Liver (tissue), 9 donors: Measurements from ENCODE around the gene DEXI. TPM values are rescaled to one million over a fixed set of nuclear protein-coding genes. Genes with fewer than 3 reads are reported as not detected.

ENCODE experiments used
- DNase-seq: peaks from one replicate; pipeline ENCODE4 v3.0.0-alpha.2; 2017; ENCODE audit warnings: low spot score
- H3K27ac ChIP-seq, 2 donors: one replicate each; pipeline ENCODE4 v1.7.0; 2013; ENCODE audit warnings: inconsistent platforms in 2 of 2, low read length in 2 of 2, control low read depth in 1 of 2, low read depth in 1 of 2, mild to moderate bottlenecking in 1 of 2
- H3K27me3 ChIP-seq, 4 donors: one replicate each; pipeline versions ENCODE4 v1.6.1 to v1.7.0; 2013; ENCODE audit warnings: low read length in 3 of 4, inconsistent platforms in 1 of 4, mild to moderate bottlenecking in 1 of 4, moderate library complexity in 1 of 4; ENCODE audit not compliant: control insufficient read depth in 4 of 4, insufficient read depth in 4 of 4
- H3K36me3 ChIP-seq, 4 donors: one replicate each; pipeline versions ENCODE4 v1.6.1 to v1.7.0; 2013; ENCODE audit warnings: low read length in 3 of 4, mild to moderate bottlenecking in 3 of 4, low read depth in 1 of 4, moderate library complexity in 1 of 4; ENCODE audit not compliant: control insufficient read depth in 4 of 4, insufficient read depth in 3 of 4
- H3K4me1 ChIP-seq, 4 donors: one replicate each; pipeline versions ENCODE4 v1.6.1 to v1.7.0; 2013; ENCODE audit warnings: low read length in 3 of 4, mild to moderate bottlenecking in 3 of 4, moderate library complexity in 1 of 4; ENCODE audit not compliant: control insufficient read depth in 4 of 4, insufficient read depth in 4 of 4
- H3K4me3 ChIP-seq, 3 donors: one replicate each; pipeline versions ENCODE4 v1.6.1 to v1.7.0; 2013; ENCODE audit warnings: low read length in 3 of 3, control low read depth in 1 of 3, low read depth in 1 of 3, mild to moderate bottlenecking in 1 of 3
- H3K9ac ChIP-seq, 2 donors: one replicate each; pipeline ENCODE4 v1.7.0; 2013; ENCODE audit warnings: low read length in 2 of 2, mild to moderate bottlenecking in 2 of 2, moderate library complexity in 2 of 2, control low read depth in 1 of 2, low read depth in 1 of 2
- H3K9me3 ChIP-seq, 4 donors: one replicate each; pipeline versions ENCODE4 v1.6.1 to v1.7.0; 2013; ENCODE audit warnings: low read length in 3 of 4; ENCODE audit not compliant: control insufficient read depth in 4 of 4
- ATF3 ChIP-seq: IDR thresholded peaks from 2 replicates; pipeline ENCODE4 v1.6.1; 2016; ENCODE audit warnings: antibody characterized with exemption
- CTCF ChIP-seq: fragments of 150-350 bp; IDR thresholded peaks from 2 replicates; pipeline ENCODE4 v1.5.1; 2017; ENCODE audit warnings: improper control_type of control experiment, low read depth, low read length; ENCODE audit not compliant: missing input control
- EGR1 ChIP-seq, 2 donors: IDR thresholded peaks; 2 replicates each; pipeline ENCODE4 v1.6.1; 2016 to 2018; ENCODE audit warnings: antibody characterized with exemption in 2 of 2, low read depth in 2 of 2
- FOXA1 ChIP-seq: IDR thresholded peaks from 2 replicates; pipeline ENCODE4 v1.6.1; 2016; ENCODE audit warnings: antibody characterized with exemption
- FOXA2 ChIP-seq: IDR thresholded peaks from 2 replicates; pipeline ENCODE4 v1.6.1; 2016; ENCODE audit warnings: antibody characterized with exemption
- HNF4A ChIP-seq, 2 donors: conservative IDR thresholded peaks; 2 replicates each; pipeline ENCODE4 v1.6.1; 2016; ENCODE audit warnings: antibody characterized with exemption in 2 of 2, mild to moderate bottlenecking in 2 of 2
- HNF4G ChIP-seq: IDR thresholded peaks from 2 replicates; pipeline ENCODE4 v1.6.1; 2016; ENCODE audit warnings: antibody characterized with exemption
- JUND ChIP-seq, 2 donors: IDR thresholded peaks; 2 replicates each; pipeline ENCODE4 v1.6.1; 2016; ENCODE audit warnings: antibody characterized with exemption in 2 of 2
- MAX ChIP-seq: IDR thresholded peaks from 2 replicates; pipeline ENCODE4 v1.6.1; 2016; ENCODE audit warnings: antibody characterized with exemption
- RAD21 ChIP-seq, 2 donors: IDR thresholded peaks; 2 replicates each; pipeline ENCODE4 v1.6.1; 2016; ENCODE audit warnings: antibody characterized with exemption in 2 of 2, mild to moderate bottlenecking in 2 of 2
- TAF1 ChIP-seq: conservative IDR thresholded peaks from 2 replicates; pipeline ENCODE4 v1.6.1; 2016; ENCODE audit warnings: antibody characterized with exemption, mild to moderate bottlenecking
- YY1 ChIP-seq: IDR thresholded peaks from 2 replicates; pipeline ENCODE4 v1.6.1; 2016; ENCODE audit warnings: antibody characterized with exemption, mild to moderate bottlenecking
- ZBTB33 ChIP-seq: IDR thresholded peaks from 2 replicates; pipeline ENCODE4 v1.6.1; 2016; ENCODE audit warnings: antibody characterized with exemption
- WGBS: extraction: QIAGEN DNeasy Blood & Tissue Kit; methylation state at CpG from one replicate; pipeline ENCODE4 v1.1.7; 2013; 5-methylcytosine and 5-hydroxymethylcytosine counted together
- polyA plus RNA-seq, 2 donors: library from polyadenylated mRNA; stranded (reverse) in 1 of 2; unstranded in 1 of 2; fragments of 200-250 nt in 1 of 2; fragments of >200 nt in 1 of 2; fragmentation: Nextera tagmentation in 1 of 2; extraction: Ambion mirVana in 1 of 2; gene quantifications; one replicate each; pipeline versions ENCODE4 v1.2.1 to v1.2.3, GENCODE V29; 2013 to 2015
- total RNA-seq, 2 donors: library from RNA; depleted of rRNA; stranded (reverse); fragments of >200 nt; gene quantifications; one replicate each; pipeline ENCODE4 v1.2.3, GENCODE V29; 2014
- TF ChIP-seq, protein P1 (sequence below): IDR thresholded peaks from 2 replicates; pipeline ENCODE4 v1.6.1; 2016; ENCODE audit warnings: antibody characterized with exemption, mild to moderate bottlenecking
- donor health status: healthy.
- donor health status: healthy.
- donor health status: healthy.
- donor health status: healthy.
- donor health status: healthy.

Gene DEXI
- total and polyA plus RNA-seq, 4 donors, result 13.6 to 69.9 (median 41.8) TPM

DNA sequence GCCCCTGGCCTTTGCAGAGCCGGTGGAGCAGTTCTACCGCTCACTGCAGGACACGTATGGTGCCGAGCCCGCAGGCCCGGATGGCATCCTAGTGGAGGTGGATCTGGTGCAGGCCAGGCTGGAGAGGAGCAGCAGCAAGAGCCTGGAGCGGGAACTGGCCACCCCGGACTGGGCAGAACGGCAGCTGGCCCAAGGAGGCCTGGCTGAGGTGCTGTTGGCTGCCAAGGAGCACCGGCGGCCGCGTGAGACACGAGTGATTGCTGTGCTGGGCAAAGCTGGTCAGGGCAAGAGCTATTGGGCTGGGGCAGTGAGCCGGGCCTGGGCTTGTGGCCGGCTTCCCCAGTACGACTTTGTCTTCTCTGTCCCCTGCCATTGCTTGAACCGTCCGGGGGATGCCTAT lies 35.8 kb downstream of the DEXI start:
- H3K4me1 ChIP-seq, result no peaks in the 10 kb centered on the region
- WGBS, result 96% methylated on average over 19 of the region's 19 CpGs
- no peak overlapping the region for H3K4me3 ChIP-seq
- H3K9ac ChIP-seq, result no peak overlapping the region
- DNase-seq, result no peak
- no peak overlapping the region for H3K27ac ChIP-seq
- H3K27me3 ChIP-seq, result no peaks in the 10 kb centered on the region
- H3K9me3 ChIP-seq, result no peaks in the 10 kb centered on the region
- TF ChIP-seq HNF4G, result no peak
- no peak for TF ChIP-seq ATF3
- TF ChIP-seq ZBTB33, result no peak
- TF ChIP-seq MAX, result no peak
- no peak for TF ChIP-seq EGR1 (IDR thresholded peaks at IDR 0.05; ENCODE audit: low read depth in 2 of 2)
- TF ChIP-seq JUND (IDR thresholded peaks at IDR 0.05), result no peak
- TF ChIP-seq FOXA1, result no peak
- TF ChIP-seq YY1, result no peak
- no peak for TF ChIP-seq TAF1
- H3K36me3 ChIP-seq, result peaks cover 0 to 7% (median 1%) of the 10 kb centered on the region in 4 donors

DNA sequence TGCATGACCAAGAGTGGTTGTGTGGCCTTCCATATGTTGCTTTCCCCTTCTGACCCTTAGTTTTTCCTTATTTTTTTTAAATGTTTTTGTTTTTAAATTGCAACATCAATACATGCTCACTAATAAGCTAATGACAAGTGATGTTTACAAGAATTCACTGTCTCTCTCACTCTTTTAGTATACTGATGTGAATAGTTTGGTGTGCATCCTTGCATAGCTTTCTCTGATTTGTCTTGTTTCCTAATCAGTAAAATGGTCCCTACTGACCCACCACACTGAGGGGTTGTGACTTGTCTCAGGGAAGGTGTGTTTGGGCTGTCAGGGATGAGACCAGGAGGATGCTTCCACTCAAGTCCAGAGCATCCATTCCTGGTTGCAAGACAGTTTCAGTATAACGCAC lies 39.3 kb downstream of the DEXI start:
- no peaks in the 10 kb centered on the region for H3K4me1 ChIP-seq
- H3K4me3 ChIP-seq, result no peak overlapping the region
- no peak overlapping the region for H3K27ac ChIP-seq
- no peak for DNase-seq
- TF ChIP-seq HNF4A (conservative IDR thresholded peaks at IDR 0.05) (no peak), RAD21 (IDR thresholded peaks at IDR 0.05) (no peak)
- TF ChIP-seq, protein P1, sequence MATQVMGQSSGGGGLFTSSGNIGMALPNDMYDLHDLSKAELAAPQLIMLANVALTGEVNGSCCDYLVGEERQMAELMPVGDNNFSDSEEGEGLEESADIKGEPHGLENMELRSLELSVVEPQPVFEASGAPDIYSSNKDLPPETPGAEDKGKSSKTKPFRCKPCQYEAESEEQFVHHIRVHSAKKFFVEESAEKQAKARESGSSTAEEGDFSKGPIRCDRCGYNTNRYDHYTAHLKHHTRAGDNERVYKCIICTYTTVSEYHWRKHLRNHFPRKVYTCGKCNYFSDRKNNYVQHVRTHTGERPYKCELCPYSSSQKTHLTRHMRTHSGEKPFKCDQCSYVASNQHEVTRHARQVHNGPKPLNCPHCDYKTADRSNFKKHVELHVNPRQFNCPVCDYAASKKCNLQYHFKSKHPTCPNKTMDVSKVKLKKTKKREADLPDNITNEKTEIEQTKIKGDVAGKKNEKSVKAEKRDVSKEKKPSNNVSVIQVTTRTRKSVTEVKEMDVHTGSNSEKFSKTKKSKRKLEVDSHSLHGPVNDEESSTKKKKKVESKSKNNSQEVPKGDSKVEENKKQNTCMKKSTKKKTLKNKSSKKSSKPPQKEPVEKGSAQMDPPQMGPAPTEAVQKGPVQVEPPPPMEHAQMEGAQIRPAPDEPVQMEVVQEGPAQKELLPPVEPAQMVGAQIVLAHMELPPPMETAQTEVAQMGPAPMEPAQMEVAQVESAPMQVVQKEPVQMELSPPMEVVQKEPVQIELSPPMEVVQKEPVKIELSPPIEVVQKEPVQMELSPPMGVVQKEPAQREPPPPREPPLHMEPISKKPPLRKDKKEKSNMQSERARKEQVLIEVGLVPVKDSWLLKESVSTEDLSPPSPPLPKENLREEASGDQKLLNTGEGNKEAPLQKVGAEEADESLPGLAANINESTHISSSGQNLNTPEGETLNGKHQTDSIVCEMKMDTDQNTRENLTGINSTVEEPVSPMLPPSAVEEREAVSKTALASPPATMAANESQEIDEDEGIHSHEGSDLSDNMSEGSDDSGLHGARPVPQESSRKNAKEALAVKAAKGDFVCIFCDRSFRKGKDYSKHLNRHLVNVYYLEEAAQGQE, result no peak
- WGBS, result 97% methylated on average over 1 of the region's 1 CpG
- H3K36me3 ChIP-seq, result peaks cover 0 to 7% (median 0%) of the 10 kb centered on the region in 4 donors
- H3K9me3 ChIP-seq, result no peaks in the 10 kb centered on the region
- H3K27me3 ChIP-seq, result no peaks in the 10 kb centered on the region
- no peak overlapping the region for H3K9ac ChIP-seq

DNA sequence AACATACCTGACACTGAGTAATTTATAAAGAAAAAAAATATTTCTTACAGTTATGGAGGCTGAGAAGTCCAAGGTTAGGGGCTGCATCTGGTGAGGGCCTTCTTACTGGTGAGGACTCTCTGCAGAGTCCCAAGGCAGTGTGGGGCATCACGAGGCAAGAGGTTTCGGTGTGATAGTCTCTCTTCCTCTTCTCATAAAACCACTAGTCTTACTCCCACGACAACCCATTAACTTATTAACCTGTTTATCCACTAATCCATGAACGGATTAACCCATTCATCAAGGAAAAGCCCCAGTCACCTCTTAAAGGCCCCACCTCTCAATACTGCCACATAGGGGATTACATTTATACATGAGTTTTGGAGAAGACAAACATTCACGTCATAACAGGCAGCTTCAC lies 45.1 kb downstream of the DEXI start:
- H3K4me3 ChIP-seq, result no peak overlapping the region
- no peaks in the 10 kb centered on the region for H3K36me3 ChIP-seq
- H3K27ac ChIP-seq, result no peak overlapping the region
- 79% methylated on average over 5 of the region's 5 CpGs for WGBS
- no peaks in the 10 kb centered on the region for H3K27me3 ChIP-seq
- no peak for DNase-seq
- no peak overlapping the region for H3K9ac ChIP-seq
- H3K4me1 ChIP-seq, result no peaks in the 10 kb centered on the region
- no peaks in the 10 kb centered on the region for H3K9me3 ChIP-seq
- no peak for TF ChIP-seq ZBTB33
- no peak for TF ChIP-seq CTCF
- TF ChIP-seq, protein P1, result no peak
- no peak for TF ChIP-seq FOXA2
- TF ChIP-seq JUND (IDR thresholded peaks at IDR 0.05), result no peak
- TF ChIP-seq RAD21 (IDR thresholded peaks at IDR 0.05), result no peak
- TF ChIP-seq HNF4A (conservative IDR thresholded peaks at IDR 0.05), result no peak
